Activated naive CD4-positive, alpha-beta T cell treated with anti-CD3 and anti-CD28 coated beads, Interleukin-2, amount 50 U/mL, for 72 hours (primary cell): ENCODE results near the gene TUBD1. TPM values are rescaled to one million over a fixed set of nuclear protein-coding genes. Genes with fewer than 3 reads are reported as not detected.
A peak's percentile ranks its signal among the peaks of the same experiment; 100 is the strongest.
"Not testable (repeated sequence)": the region's sequence is repeated elsewhere in the genome, so short reads cannot be mapped to it uniquely, and the experiment has no call there.

Experiments
- ATAC-seq, 2 donors: fragments of 150-1000 bp; cut with Tn5 transposase; 2 replicates each; pipeline ENCODE4 v1.10.0; 2021; ENCODE audit warnings: mild to moderate bottlenecking in 2 of 2, moderate library complexity in 2 of 2
- DNase-seq, 2 donors: peaks; one replicate each; pipeline ENCODE4 v3.0.0; 2021 to 2022; ENCODE audit warnings: low spot score in 2 of 2
- H3K27ac Mint-ChIP-seq, 2 donors: one replicate each; pipeline ENCODE4 v1.8.0; 2022; ENCODE audit warnings: mild to moderate bottlenecking in 2 of 2, mixed read lengths in 2 of 2
- H3K36me3 Mint-ChIP-seq, 2 donors: one replicate each; pipeline ENCODE4 v1.8.0; 2022; ENCODE audit warnings: mixed read lengths in 2 of 2
- H3K9me3 Mint-ChIP-seq, 2 donors: one replicate each; pipeline ENCODE4 v1.8.0; 2022; ENCODE audit warnings: mixed read lengths in 2 of 2
- total RNA-seq, 2 donors: library from RNA; stranded (reverse); gene quantifications; one replicate each; pipeline ENCODE4 v1.2.3, GENCODE V29; 2022

TUBD1 gene
- total RNA-seq, 2 donors from 2014 or later = 13.8 to 27.6 TPM

DNA sequence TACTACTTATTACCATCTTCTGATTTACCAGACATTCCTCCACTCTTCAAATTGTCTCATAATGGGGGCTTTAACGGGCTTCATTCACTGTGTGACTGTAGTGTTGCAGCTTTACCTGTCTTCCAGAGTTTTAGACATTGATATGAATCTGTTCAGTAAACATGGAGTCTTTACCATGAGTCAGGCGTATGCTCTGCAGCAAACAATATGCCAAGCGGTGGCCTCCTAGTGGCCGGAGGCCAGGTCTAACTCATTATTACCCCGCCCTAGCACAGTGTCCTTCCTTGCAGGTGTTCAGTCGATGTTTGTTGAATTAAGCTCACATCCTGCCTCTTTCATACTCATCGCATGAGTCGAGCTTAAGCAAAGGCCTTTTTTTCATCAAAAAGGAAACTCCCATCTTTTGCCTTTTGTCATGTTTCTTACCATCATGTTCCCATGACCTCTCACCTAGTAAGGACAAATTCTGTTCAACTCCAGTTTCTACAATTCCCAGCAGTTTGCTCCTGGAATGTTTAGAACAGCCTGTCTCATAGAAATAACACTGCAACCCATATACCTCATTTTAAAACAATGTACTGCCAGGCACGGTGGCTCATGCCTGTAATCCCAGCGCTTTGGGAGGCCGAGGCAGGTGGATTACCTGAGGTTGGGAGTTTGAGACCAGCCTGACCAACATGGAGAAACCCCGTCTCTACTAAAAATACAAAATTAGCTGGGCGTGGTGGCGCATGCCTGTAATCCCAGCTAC is 39.4 kb downstream of the TUBD1 start:
- Mint-ChIP-seq H3K9me3 (no peaks in the 10 kb centered on the region), H3K36me3 (peaks cover 0 to 16% of the 10 kb centered on the region in 2 donors), H3K27ac (peak overlapping the region; percentile 70 to 93)
- DNase-seq (peak in 1 of 2 donors; percentile 65), ATAC-seq (peak; percentile 55 to 77)

- peaks cover 0 to 21% of the 10 kb centered on the region in 2 donors for H3K36me3 Mint-ChIP-seq
- not testable (repeated sequence) for H3K9me3 Mint-ChIP-seq, DNase-seq, ATAC-seq
- peak overlapping the region; percentile 70 to 93 for H3K27ac Mint-ChIP-seq
These were observed 39.9 kb downstream of the TUBD1 start for GRCh38 chr17:59852847-59853167.

DNA sequence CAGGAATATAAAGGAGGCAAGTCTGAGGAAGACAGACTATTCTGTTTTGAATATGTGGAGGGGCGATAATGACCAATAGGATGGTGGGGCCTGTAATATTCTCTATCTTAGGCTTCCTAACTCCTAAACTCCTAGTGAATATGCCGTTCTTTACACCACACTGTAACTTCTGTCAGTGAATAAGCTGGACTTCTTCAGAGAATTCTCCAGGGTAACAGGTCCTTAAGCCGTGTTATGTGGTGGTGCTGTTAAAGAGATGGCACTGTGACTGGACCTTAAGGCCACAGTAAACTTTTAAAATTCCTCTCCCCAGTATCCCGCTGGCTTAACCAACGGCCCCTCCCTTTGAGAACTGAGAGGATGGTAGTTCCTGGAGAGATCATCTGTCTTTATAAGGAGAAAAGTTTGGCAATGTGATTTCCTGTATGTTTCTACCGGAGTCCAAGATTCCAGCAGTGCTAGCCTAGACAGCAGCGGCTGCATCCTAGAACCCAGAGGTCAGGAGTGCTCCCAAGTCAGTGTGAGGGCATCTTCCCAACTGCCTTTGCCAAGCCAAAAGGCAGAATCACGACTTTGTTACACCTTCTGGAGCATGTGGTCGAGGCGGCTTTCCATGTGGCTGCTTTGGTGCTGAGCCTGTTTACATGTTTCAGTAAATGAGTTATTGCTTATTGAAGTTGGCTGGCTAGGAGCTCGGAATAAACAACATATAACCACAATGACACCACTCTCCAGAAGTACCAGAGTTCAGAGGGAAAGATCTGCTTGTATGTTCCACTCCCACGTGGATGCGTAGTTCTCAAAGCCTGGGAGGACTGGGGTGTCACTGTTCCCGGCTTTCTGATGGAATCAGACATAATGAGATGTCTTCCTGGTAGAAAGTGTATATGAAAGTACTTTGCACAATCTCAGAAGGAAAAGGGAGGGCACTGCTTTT is 41.0 kb downstream of the TUBD1 start:
- peak overlapping the region in 1 of 2 donors; percentile 50 for H3K27ac Mint-ChIP-seq
- no peak for DNase-seq
- peaks cover 0 to 26% of the 10 kb centered on the region in 2 donors for H3K36me3 Mint-ChIP-seq
- H3K9me3 Mint-ChIP-seq = no peaks in the 10 kb centered on the region
- no peak for ATAC-seq

GRCh38 chr17:59850311-59850710 is 42.4 kb downstream of the TUBD1 start:
- ATAC-seq, DNase-seq, H3K9me3 Mint-ChIP-seq: not testable (repeated sequence)
- Mint-ChIP-seq H3K36me3 (peaks cover 4 to 26% of the 10 kb centered on the region in 2 donors), H3K27ac (peak overlapping the region; percentile 79 to 100)

GRCh38 chr17:59848778-59849177 is 44.0 kb downstream of the TUBD1 start:
- peaks cover 4 to 26% of the 10 kb centered on the region in 2 donors for H3K36me3 Mint-ChIP-seq
- peak overlapping the region; percentile 91 to 100 for H3K27ac Mint-ChIP-seq
- no peaks in the 10 kb centered on the region for H3K9me3 Mint-ChIP-seq
- DNase-seq = peak; percentile 71 to 79
- peak; percentile 59 to 61 for ATAC-seq

- no peak for DNase-seq
- Mint-ChIP-seq H3K27ac (peak overlapping the region; percentile 91 to 100), H3K9me3 (no peaks in the 10 kb centered on the region), H3K36me3 (peaks cover 6 to 25% of the 10 kb centered on the region in 2 donors)
- ATAC-seq = no peak
These were observed 44.4 kb downstream of the TUBD1 start for GRCh38 chr17:59848385-59848668.

DNA sequence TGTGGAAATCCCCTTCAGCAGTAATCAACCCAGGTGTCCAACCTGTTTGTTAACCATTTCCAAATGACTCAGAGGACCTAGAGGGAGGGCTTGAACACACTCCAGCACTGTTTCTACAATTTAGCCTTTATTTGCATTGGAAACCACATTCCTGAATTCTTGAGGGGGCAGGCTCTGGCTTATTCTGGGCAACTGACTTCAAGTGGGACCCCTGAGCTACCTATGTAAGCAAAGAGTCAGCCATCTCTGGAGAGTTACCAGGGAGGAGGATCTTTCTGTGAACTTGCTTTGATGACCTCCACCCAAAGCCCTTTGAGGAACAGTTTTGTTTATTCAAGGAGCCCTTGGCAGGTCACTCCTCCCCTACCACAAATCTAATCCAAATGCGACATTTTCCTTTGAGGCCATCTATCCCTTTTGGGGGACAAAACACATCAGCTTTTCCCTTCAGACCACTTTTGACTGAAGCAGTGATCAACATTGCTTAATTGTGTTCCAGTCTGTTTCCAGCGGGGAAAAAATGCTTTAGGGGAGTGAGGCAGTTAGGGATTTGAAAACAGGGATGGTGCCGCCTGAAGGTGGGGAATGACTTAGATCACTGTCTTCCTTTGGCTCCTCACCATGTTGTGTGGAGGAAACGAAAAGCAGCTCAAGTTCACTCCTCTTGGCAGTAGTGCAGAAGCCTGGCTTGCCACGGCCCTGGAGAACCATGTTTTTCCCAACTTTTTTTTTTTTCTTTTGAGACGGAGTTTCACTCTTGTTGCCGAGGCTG is 46.2 kb downstream of the TUBD1 start:
- peak overlapping the region; percentile 96 to 100 for H3K27ac Mint-ChIP-seq
- no peaks in the 10 kb centered on the region for H3K9me3 Mint-ChIP-seq
- peaks cover 18 to 29% of the 10 kb centered on the region in 2 donors for H3K36me3 Mint-ChIP-seq
- no peak for DNase-seq
- peak; percentile 41 to 56 for ATAC-seq

DNA sequence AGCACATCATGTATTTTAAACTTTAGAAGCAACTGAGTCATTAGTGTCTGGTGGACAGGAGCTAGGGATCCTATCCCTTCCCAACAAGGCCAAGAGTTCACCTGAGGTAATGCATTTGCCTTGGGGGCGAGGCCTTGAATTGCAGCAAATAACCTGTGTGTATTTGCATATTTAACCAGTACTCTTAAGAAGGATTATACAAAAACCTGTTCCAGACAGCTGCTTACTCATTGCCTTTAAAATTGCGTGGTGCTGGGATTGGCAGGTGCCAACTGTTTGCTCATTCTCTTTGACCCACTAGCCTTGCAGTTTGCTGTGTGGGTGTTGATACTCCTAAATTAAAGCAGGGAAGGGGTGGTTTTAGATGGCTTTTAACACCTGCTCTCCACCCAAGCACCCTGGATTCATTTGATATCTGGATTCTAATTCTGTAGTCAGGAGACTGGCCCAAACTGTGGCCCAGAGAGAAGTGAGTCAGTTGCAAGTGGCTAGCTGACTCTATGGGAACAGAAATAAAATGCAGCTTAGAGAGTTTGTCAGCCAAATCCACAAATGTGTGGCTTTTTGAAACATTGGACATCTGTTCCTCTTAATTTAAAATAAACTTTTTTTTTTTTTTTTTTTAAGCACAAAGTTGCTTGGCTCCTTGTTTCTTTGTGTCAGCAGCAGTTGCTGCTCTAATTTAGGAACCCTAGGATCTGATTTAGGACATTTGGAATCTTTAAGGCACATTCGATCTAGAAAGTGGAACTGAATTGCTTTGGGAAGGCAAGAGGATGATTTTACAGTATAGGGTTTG is 46.9 kb downstream of the TUBD1 start:
- no peaks in the 10 kb centered on the region for H3K9me3 Mint-ChIP-seq
- ATAC-seq = peak; percentile 15 to 33
- H3K27ac Mint-ChIP-seq = peak overlapping the region; percentile 96 to 100
- peaks cover 25 to 37% of the 10 kb centered on the region in 2 donors for H3K36me3 Mint-ChIP-seq
- DNase-seq = no peak

DNA sequence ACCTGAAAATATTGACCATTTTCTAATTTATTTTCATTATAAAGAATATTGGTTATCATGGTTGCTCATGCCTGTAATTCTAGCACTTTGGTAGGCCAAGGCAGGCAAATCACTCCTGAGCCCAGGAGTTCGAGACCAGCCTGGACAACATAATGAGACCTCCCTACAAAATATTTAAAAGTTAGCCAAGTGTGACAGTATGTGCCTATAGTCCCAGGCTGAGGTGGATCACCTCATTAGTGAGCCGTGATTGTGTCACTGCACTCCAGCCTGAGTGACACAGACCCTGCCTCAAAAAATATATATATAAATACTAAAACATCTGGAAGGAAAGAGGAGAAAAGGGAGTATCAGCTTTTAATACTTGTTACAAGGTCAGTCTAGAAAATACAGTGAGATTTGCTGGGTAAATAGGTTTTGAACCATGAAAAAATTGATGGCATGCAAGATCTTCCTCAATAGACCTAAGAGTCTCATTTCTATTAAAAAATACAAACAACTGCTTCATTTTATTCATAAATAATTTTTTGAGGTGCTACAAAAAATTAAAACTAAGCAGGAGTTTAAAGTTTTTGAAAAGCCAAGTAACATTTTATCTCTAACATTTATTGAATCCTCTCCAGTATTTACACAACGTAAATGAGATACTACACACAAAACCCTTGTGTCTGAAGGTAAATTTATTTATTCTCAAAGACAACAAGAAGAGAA is 47.7 kb downstream of the TUBD1 start:
- Mint-ChIP-seq H3K36me3 (peaks cover 33 to 44% of the 10 kb centered on the region in 2 donors), H3K9me3 (no peaks in the 10 kb centered on the region), H3K27ac (peak overlapping the region; percentile 96 to 100)
- DNase-seq (no peak), ATAC-seq (no peak)

- Mint-ChIP-seq H3K27ac (peak overlapping the region; percentile 100), H3K36me3 (peaks cover 51 to 53% of the 10 kb centered on the region in 2 donors), H3K9me3 (no peaks in the 10 kb centered on the region)
- ATAC-seq (peak; percentile 63 to 68), DNase-seq (peak in 1 of 2 donors; percentile 86)
These were observed 49.7 kb downstream of the TUBD1 start for GRCh38 chr17:59842901-59843652.

DNA sequence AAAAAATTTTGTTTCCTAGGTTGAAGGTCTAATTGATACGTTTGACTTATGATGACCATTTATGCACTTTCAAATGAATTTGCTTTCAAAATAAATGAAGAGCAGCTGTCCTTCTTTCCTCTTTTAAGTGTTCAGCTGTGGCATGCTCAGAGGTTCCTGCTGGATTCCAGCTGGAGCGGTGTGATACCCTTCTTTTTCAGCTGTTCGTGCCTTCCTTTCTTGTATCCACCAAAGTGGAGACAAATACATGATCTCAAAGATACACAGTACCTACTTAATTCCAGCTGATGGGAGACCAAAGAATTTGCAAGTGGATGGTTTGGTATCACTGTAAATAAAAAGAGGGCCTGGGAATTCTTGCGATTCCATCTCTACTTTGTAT is 50.9 kb downstream of the TUBD1 start:
- not testable (repeated sequence) for H3K9me3 Mint-ChIP-seq, DNase-seq, ATAC-seq
- Mint-ChIP-seq H3K36me3 (peaks cover 49 to 61% of the 10 kb centered on the region in 2 donors), H3K27ac (peak overlapping the region; percentile 100)

GRCh38 chr17:59841091-59841881 is 51.5 kb downstream of the TUBD1 start:
- not testable (repeated sequence) for DNase-seq, ATAC-seq, H3K9me3 Mint-ChIP-seq
- peak overlapping the region; percentile 100 for H3K27ac Mint-ChIP-seq
- peaks cover 54 to 65% of the 10 kb centered on the region in 2 donors for H3K36me3 Mint-ChIP-seq

GRCh38 chr17:59840329-59841090 is 52.2 kb downstream of the TUBD1 start:
- H3K9me3 Mint-ChIP-seq = no peaks in the 10 kb centered on the region
- peak overlapping the region; percentile 100 for H3K27ac Mint-ChIP-seq
- peaks cover 56 to 63% of the 10 kb centered on the region in 2 donors for H3K36me3 Mint-ChIP-seq
- DNase-seq (no peak), ATAC-seq (no peak)
